Measurements from ENCODE around the gene SHROOM3. TPM values are rescaled to one million over a fixed set of nuclear protein-coding genes. Genes with fewer than 3 reads are reported as not detected.

SHROOM3 gene
- total RNA-seq, 1 donor from 2014 or later: not detected

DNA sequence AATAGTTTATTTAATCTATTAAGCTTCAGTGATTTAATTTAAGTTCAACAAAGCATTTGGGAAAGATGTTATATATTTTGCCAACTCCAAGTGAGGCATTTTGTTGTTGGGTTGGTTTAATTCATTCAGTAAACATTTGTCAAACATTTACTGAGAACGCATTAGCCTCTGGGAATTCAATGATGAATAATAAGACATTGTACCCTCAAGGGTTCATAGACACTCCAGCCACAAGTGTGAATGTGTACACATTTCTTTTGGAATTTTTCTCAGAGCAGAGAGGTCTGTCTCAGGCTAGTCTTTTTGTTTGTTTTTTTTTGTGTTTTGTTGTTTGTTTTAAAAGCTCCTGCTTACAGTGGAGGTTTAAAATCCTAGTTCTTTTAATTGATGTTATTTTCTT lies 259.0 kb downstream of the SHROOM3 start:
- H3K4me1 Mint-ChIP-seq (ENCODE audit: low read depth): peaks cover 13% of the 10 kb centered on the region
- no peaks in the 10 kb centered on the region for H3K36me3 Mint-ChIP-seq (ENCODE audit: low read depth)
- H3K4me3 Mint-ChIP-seq (ENCODE audit: low read depth): no peak overlapping the region
- no peaks in the 10 kb centered on the region for H3K9me3 Mint-ChIP-seq
- intact Hi-C loops (cut with micrococcal nuclease): no loop called here
- peaks cover 50% of the 10 kb centered on the region for H3K27me3 Mint-ChIP-seq (ENCODE audit: low read depth)
- H3K27ac Mint-ChIP-seq: no peak overlapping the region
- DNase-seq (ENCODE audit: low spot score): no peak

DNA sequence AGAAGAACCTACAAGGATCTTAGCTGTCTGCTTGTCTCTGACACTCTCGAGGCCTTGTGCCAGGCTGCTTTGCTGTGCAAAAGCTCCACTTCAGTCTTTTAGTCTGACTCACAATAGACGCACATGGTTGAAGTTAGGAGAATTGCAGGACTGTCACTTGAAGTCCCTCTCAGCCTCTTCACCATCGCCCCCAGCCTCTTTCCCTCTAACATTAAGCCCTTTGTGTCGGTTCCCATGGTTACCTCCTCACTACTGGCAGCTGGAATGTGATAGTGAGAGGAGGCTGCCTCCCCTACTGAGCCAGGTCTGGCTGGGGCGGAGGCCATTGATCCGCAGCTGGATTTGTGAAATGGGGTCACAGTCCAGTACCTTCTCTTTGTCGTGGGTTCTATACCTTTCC lies 261.1 kb downstream of the SHROOM3 start:
- no peak overlapping the region for H3K27ac Mint-ChIP-seq
- intact Hi-C loops (cut with micrococcal nuclease): loop anchor here (5.0 kb wide), 1 partner anchor 1886 kb away; no protein-coding TSS in a partner anchor
- H3K9me3 Mint-ChIP-seq: no peaks in the 10 kb centered on the region
- peaks cover 36% of the 10 kb centered on the region for H3K27me3 Mint-ChIP-seq (ENCODE audit: low read depth)
- H3K4me1 Mint-ChIP-seq (ENCODE audit: low read depth): peaks cover 9% of the 10 kb centered on the region
- DNase-seq (ENCODE audit: low spot score): no peak
- H3K4me3 Mint-ChIP-seq (ENCODE audit: low read depth): no peak overlapping the region
- H3K36me3 Mint-ChIP-seq (ENCODE audit: low read depth): no peaks in the 10 kb centered on the region

DNA sequence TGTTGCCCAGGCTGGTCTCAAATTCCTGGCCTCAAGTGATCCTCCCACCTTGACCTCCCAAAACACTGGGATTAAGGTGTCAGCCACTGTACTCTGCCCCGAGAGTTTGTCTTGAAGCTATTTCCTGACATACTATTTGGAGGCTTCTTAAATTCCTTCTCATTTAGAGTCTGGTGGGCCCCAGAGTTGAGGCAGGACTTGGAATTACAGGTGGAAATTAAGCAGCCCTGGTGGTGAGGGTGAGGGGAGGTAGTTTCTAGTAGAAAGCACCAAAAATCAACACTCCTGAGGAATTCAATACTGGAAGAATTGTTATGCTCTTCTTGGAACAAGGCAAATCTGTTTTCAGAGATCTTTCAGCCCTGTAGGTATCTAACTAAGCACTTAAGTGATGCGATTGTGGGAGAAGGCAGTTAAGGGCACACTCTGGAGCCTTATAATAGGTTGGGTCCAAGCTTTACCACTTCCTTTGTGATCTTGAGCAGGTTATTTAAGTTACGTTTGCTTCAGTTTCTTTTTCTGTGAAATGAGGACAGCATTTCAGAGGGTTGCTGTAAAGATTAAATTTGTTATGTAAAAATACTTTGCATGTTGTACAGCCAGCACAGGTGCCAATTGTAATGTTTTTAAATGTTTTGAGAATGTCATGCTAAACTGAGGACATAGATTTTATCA lies 262.2 kb downstream of the SHROOM3 start:
- H3K27me3 Mint-ChIP-seq (ENCODE audit: low read depth): peaks cover 25% of the 10 kb centered on the region
- no peak for DNase-seq (ENCODE audit: low spot score)
- intact Hi-C loops (cut with micrococcal nuclease): loop anchor here (5.0 kb wide), 1 partner anchor 1885 kb away; no protein-coding TSS in a partner anchor

GRCh38 chr4:76698141-76698540 lies 263.1 kb downstream of the SHROOM3 start:
- Mint-ChIP-seq H3K36me3 (ENCODE audit: low read depth) (no peaks in the 10 kb centered on the region), H3K9me3 (no peaks in the 10 kb centered on the region), H3K27ac (no peak overlapping the region), H3K4me3 (ENCODE audit: low read depth) (no peak overlapping the region), H3K27me3 (ENCODE audit: low read depth) (peaks cover 22% of the 10 kb centered on the region), H3K4me1 (ENCODE audit: low read depth) (peaks cover 6% of the 10 kb centered on the region)
- intact Hi-C loops (cut with micrococcal nuclease): loop anchor here (5.0 kb wide), 1 partner anchor 1884 kb away; no protein-coding TSS in a partner anchor
- DNase-seq (ENCODE audit: low spot score): no peak

More for the DNA sequence above, 262.2 kb downstream of the SHROOM3 start:
- no peak overlapping the region for H3K4me3 Mint-ChIP-seq (ENCODE audit: low read depth)
- no peaks in the 10 kb centered on the region for H3K36me3 Mint-ChIP-seq (ENCODE audit: low read depth)
- H3K9me3 Mint-ChIP-seq: no peaks in the 10 kb centered on the region
- H3K27ac Mint-ChIP-seq: no peak overlapping the region
- H3K4me1 Mint-ChIP-seq (ENCODE audit: low read depth): peaks cover 6% of the 10 kb centered on the region

- no peaks in the 10 kb centered on the region for H3K36me3 Mint-ChIP-seq (ENCODE audit: low read depth)
- no peak overlapping the region for H3K4me3 Mint-ChIP-seq (ENCODE audit: low read depth)
- no peak for DNase-seq (ENCODE audit: low spot score)
- no peak overlapping the region for H3K27ac Mint-ChIP-seq
- H3K27me3 Mint-ChIP-seq (ENCODE audit: low read depth): peaks cover 17% of the 10 kb centered on the region
- no peaks in the 10 kb centered on the region for H3K9me3 Mint-ChIP-seq
- intact Hi-C loops (cut with micrococcal nuclease): loop anchor here (5.0 kb wide), 1 partner anchor 1882 kb away; no protein-coding TSS in a partner anchor
- peaks cover 6% of the 10 kb centered on the region for H3K4me1 Mint-ChIP-seq (ENCODE audit: low read depth)
Measured at GRCh38 chr4:76699751-76700310, 264.8 kb downstream of the SHROOM3 start.

DNA sequence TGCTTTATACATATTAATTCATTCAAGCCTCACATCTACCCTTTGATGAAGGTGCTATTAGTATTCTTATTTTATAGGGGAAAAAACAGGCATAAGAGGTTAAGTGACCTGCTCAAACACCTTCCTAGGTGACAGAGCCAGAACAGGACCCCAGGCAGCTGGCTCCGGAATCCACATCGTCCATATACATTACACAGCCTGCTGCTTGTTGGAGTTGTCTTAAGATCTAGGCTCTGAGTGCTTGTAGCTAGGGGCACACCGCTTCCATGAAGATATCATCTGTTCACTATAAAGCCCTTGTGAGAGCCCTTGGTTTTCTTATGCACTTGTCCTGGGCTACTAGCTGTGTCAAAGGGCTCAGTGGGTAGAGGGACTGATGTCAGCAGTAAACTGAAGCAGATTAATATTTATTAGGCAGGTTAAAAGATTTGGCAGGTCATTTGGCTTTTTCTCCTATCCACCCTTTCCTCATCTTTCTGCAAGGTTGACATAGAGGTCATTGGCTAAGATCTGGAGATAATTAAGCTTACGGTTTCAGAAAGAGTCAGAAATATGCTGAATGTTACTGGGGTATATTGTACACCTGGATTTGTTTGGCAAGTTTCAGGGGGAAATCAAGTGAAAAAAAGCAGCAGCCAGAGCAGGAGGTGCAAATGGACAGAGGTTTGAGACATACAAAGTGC lies 267.6 kb downstream of the SHROOM3 start:
- no peak for DNase-seq (ENCODE audit: low spot score)
- intact Hi-C loops (cut with micrococcal nuclease): no loop called here
- H3K4me1 Mint-ChIP-seq (ENCODE audit: low read depth): peaks cover 3% of the 10 kb centered on the region
- peaks cover 13% of the 10 kb centered on the region for H3K27me3 Mint-ChIP-seq (ENCODE audit: low read depth)
- H3K36me3 Mint-ChIP-seq (ENCODE audit: low read depth): no peaks in the 10 kb centered on the region
- H3K27ac Mint-ChIP-seq: no peak overlapping the region
- no peak overlapping the region for H3K4me3 Mint-ChIP-seq (ENCODE audit: low read depth)
- H3K9me3 Mint-ChIP-seq: no peaks in the 10 kb centered on the region

DNA sequence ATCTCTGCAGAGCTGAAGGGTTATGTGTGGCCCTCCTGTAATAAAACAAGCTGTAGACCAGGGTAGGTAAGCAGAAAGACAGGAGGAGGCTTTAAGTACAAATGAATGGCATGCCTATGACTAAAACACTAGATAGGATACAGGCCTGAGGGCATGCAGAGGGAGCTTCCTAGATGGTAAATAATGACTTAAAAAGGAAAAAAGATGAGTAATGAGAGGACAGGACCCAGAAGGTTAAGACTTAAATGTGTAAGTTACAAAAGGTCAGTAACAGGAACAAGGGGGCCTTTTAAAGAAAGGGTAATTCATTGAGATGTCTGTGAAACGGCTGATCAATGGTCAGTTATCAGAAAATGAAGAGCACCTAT lies 268.1 kb downstream of the SHROOM3 start:
- Mint-ChIP-seq H3K4me1 (ENCODE audit: low read depth) (no peaks in the 10 kb centered on the region), H3K27me3 (ENCODE audit: low read depth) (peaks cover 14% of the 10 kb centered on the region), H3K9me3 (no peaks in the 10 kb centered on the region), H3K4me3 (ENCODE audit: low read depth) (no peak overlapping the region), H3K27ac (no peak overlapping the region), H3K36me3 (ENCODE audit: low read depth) (no peaks in the 10 kb centered on the region)
- intact Hi-C loops (cut with micrococcal nuclease): no loop called here
- DNase-seq (ENCODE audit: low spot score): no peak

- H3K27me3 Mint-ChIP-seq (ENCODE audit: low read depth): peaks cover 14% of the 10 kb centered on the region
Measured at GRCh38 chr4:76703676-76704075, 268.6 kb downstream of the SHROOM3 start.

GRCh38 chr4:76704133-76704881 lies 269.3 kb downstream of the SHROOM3 start:
- Mint-ChIP-seq H3K36me3 (ENCODE audit: low read depth) (no peaks in the 10 kb centered on the region), H3K27me3 (ENCODE audit: low read depth) (peaks cover 14% of the 10 kb centered on the region), H3K9me3 (no peaks in the 10 kb centered on the region), H3K4me1 (ENCODE audit: low read depth) (no peaks in the 10 kb centered on the region), H3K4me3 (ENCODE audit: low read depth) (no peak overlapping the region), H3K27ac (no peak overlapping the region)
- intact Hi-C loops (cut with micrococcal nuclease): no loop called here
- DNase-seq (ENCODE audit: low spot score): no peak

More at GRCh38 chr4:76703676-76704075, 268.6 kb downstream of the SHROOM3 start:
- intact Hi-C loops (cut with micrococcal nuclease): no loop called here
- no peaks in the 10 kb centered on the region for H3K4me1 Mint-ChIP-seq (ENCODE audit: low read depth)
- no peak overlapping the region for H3K4me3 Mint-ChIP-seq (ENCODE audit: low read depth)
- H3K36me3 Mint-ChIP-seq (ENCODE audit: low read depth): no peaks in the 10 kb centered on the region
- DNase-seq (ENCODE audit: low spot score): no peak
- H3K27ac Mint-ChIP-seq: no peak overlapping the region
- H3K9me3 Mint-ChIP-seq: no peaks in the 10 kb centered on the region

DNA sequence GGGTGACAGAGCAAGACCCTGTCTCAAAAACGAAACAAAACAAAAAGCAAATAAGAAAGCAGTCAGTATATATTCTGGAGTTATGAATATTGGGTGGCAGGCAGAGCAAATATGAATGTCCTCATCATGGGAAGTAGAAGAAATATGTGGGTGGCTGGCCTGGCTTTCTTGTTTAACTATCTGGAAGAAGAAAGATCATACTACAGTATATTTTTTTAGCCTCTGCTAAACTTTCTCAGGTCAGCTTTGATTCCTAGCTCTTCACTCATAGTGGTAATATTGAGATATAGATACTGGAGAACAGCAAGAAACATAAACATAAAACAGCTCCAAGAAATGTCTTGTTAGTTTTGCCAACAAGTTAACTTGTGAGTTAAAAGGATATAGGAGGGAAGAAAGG lies 270.4 kb downstream of the SHROOM3 start:
- Mint-ChIP-seq H3K4me1 (ENCODE audit: low read depth) (no peaks in the 10 kb centered on the region), H3K27me3 (ENCODE audit: low read depth) (peaks cover 14% of the 10 kb centered on the region), H3K9me3 (no peaks in the 10 kb centered on the region), H3K36me3 (ENCODE audit: low read depth) (no peaks in the 10 kb centered on the region), H3K27ac (no peak overlapping the region), H3K4me3 (ENCODE audit: low read depth) (no peak overlapping the region)
- intact Hi-C loops (cut with micrococcal nuclease): no loop called here
- DNase-seq (ENCODE audit: low spot score): no peak

DNA sequence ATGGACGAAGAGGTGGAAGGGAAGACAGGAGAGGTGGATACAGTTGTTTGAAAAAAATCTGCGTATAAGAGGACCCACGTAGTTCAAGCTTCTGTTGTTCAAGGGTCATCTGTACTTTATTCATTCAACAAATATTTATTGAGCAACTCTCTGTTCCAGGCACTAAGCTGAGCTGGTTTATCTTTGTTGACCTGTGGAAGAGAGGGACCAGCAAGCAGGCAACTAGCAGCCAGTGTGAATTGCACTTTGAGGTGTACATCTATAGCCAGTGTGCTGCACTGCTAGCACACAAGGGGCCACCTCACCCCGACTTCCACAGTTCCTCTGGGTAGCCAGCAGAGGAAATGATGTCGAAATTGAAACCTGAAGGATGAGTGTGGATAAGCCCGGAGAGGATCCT lies 271.6 kb downstream of the SHROOM3 start:
- H3K27ac Mint-ChIP-seq: no peak overlapping the region
- intact Hi-C loops (cut with micrococcal nuclease): no loop called here

DNA sequence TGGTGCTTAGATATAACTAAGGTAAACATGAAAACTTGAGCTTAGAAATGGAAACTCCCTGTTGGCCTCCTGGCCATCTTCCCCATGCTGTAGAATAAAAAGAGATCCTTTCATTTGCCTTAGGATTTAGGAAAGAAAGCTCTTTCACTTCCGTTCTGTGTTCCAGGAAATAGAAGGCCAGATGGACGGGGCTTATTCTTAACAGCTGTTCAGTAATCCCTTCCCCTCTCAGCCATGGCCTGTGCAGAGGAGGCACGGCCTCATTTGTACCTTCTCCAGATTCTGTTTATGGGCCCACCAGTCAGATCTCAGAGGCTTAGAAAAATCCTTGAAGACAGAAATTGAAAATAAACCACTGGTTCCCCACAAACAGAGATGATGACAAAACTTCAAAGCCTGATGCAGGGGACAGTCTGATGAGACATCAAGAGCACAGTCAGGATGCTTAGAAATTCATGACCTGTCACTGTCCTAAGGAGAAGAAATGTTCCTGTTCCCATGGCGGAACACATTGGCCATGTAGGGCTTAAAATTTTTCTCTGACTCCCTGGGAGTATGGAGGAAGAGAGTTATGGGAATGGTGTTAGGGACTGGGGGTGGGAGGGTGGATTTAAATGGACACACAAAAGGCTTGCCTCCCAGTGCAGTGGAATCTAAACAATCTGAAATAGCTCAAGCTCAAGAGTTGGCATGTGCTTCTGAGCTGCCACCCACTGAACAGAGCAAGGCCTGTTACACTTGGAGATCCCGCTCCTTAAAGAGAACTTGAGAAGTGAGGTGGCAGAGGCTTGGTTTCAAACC lies 274.1 kb downstream of the SHROOM3 start:
- Mint-ChIP-seq H3K36me3 (ENCODE audit: low read depth) (no peaks in the 10 kb centered on the region), H3K4me3 (ENCODE audit: low read depth) (no peak overlapping the region), H3K27me3 (ENCODE audit: low read depth) (peaks cover 12% of the 10 kb centered on the region), H3K9me3 (no peaks in the 10 kb centered on the region), H3K27ac (no peak overlapping the region), H3K4me1 (ENCODE audit: low read depth) (no peaks in the 10 kb centered on the region)
- intact Hi-C loops (cut with micrococcal nuclease): no loop called here
- no peak for DNase-seq (ENCODE audit: low spot score)

More for the DNA sequence above, 271.6 kb downstream of the SHROOM3 start:
- Mint-ChIP-seq H3K36me3 (ENCODE audit: low read depth) (no peaks in the 10 kb centered on the region), H3K9me3 (no peaks in the 10 kb centered on the region), H3K27me3 (ENCODE audit: low read depth) (peaks cover 14% of the 10 kb centered on the region), H3K4me1 (ENCODE audit: low read depth) (no peaks in the 10 kb centered on the region), H3K4me3 (ENCODE audit: low read depth) (no peak overlapping the region)
- DNase-seq (ENCODE audit: low spot score): no peak
